HEK293 (cell line): ENCODE data around the gene RHOF.

Source experiments
- CTCF ChIA-PET: fragments of 350-600 bp; formaldehyde crosslinking; extraction: SDS; loops from one replicate; lab custom pipeline; 2021; ENCODE audit warnings: antibody characterized with exemption; lab: Yijun Ruan, JAX
- POLR2A ChIA-PET: fragments of 300-600 bp; formaldehyde crosslinking; extraction: SDS; loops from one replicate; lab custom pipeline; 2020; ENCODE audit warnings: antibody characterized with exemption, inconsistent platforms; lab: Yijun Ruan, JAX
- H3K27ac ChIP-seq: fragments of 200-500 bp; sonication (Bioruptor generic); 2 replicates; pipeline ENCODE4 v1.5.1; 2014; ENCODE audit warnings: low read depth, low read length, control low read depth, inconsistent platforms; ENCODE audit errors: extremely low read depth
- H3K36me3 ChIP-seq, 2 experiments: fragments of 200-500 bp in 1 of 2; sonication (Bioruptor generic) in 1 of 2; 1 replicate in 1 of 2; 2 replicates in 1 of 2; pipeline ENCODE4 v1.5.1; 2014 to 2017; ENCODE audit warnings: inconsistent platforms in 2 of 2, low read length in 2 of 2; ENCODE audit not compliant: control insufficient read depth in 2 of 2, insufficient read depth in 1 of 2
- H3K4me1 ChIP-seq: fragments of 200-500 bp; sonication (Bioruptor generic); 2 replicates; pipeline ENCODE4 v1.5.1; 2014; ENCODE audit warnings: mild to moderate bottlenecking, low read length, inconsistent platforms; ENCODE audit not compliant: control insufficient read depth, insufficient read depth
- H3K4me3 ChIP-seq: 2 replicates; pipeline ENCODE4 v1.5.1; 2011; ENCODE audit warnings: low read depth, mild to moderate bottlenecking, control low read depth, low read length, moderate library complexity
- H3K9me3 ChIP-seq: fragments of 200-500 bp; sonication (Bioruptor generic); 2 replicates; pipeline ENCODE4 v1.5.1; 2014; ENCODE audit warnings: low read depth, low read length, inconsistent platforms; ENCODE audit not compliant: control insufficient read depth, insufficient read depth
- GLIS1 ChIP-seq: fragments of 450-650 bp; formaldehyde crosslinking; IDR thresholded peaks from 2 replicates; pipeline ENCODE4 v1.5.1; 2016; ENCODE audit warnings: missing biosample characterization, missing genetic modification characterization
- GLIS2 ChIP-seq: fragments of 450-650 bp; formaldehyde crosslinking; IDR thresholded peaks from 2 replicates; pipeline ENCODE4 v1.5.1; 2016; ENCODE audit warnings: missing biosample characterization, missing genetic modification characterization
- KLF17 ChIP-seq: fragments of 450-650 bp; formaldehyde crosslinking; IDR thresholded peaks from 2 replicates; pipeline ENCODE4 v1.5.1; 2016; ENCODE audit warnings: missing biosample characterization, missing genetic modification characterization
- KLF8 ChIP-seq: fragments of 450-650 bp; formaldehyde crosslinking; IDR thresholded peaks from 2 replicates; pipeline ENCODE4 v1.5.1; 2016; ENCODE audit warnings: missing biosample characterization, missing genetic modification characterization
- SCRT2 ChIP-seq: fragments of 450-650 bp; formaldehyde crosslinking; IDR thresholded peaks from 2 replicates; pipeline ENCODE4 v1.5.1; 2016; ENCODE audit warnings: missing biosample characterization, missing genetic modification characterization
- SETDB1 ChIP-seq: IDR thresholded peaks from one replicate; pipeline ENCODE4 v1.6.1; 2017; ENCODE audit warnings: mild to moderate bottlenecking, low read length, moderate library complexity, mixed read lengths; ENCODE audit not compliant: insufficient read length
- ZBTB49 ChIP-seq: fragments of 450-650 bp; formaldehyde crosslinking; IDR thresholded peaks from 2 replicates; pipeline ENCODE4 v1.5.1; 2016; ENCODE audit warnings: missing biosample characterization, missing genetic modification characterization, low read depth
- ZIC2 ChIP-seq: fragments of 450-650 bp; formaldehyde crosslinking; IDR thresholded peaks from 2 replicates; pipeline ENCODE4 v1.5.1; 2016; ENCODE audit warnings: missing biosample characterization, missing genetic modification characterization
- ZNF114 ChIP-seq: fragments of 450-650 bp; formaldehyde crosslinking; IDR thresholded peaks from 2 replicates; pipeline ENCODE4 v1.5.0; 2017; ENCODE audit warnings: missing biosample characterization, missing genetic modification characterization
- ZNF169 ChIP-seq: fragments of 450-650 bp; formaldehyde crosslinking; IDR thresholded peaks from 2 replicates; pipeline ENCODE4 v1.5.1; 2016; ENCODE audit warnings: missing biosample characterization, missing genetic modification characterization
- ZNF398 ChIP-seq: fragments of 450-650 bp; formaldehyde crosslinking; IDR thresholded peaks from 2 replicates; pipeline ENCODE4 v1.5.1; 2017; ENCODE audit warnings: missing biosample characterization, missing genetic modification characterization
- ZNF473 ChIP-seq: fragments of 450-650 bp; formaldehyde crosslinking; IDR thresholded peaks from 2 replicates; pipeline ENCODE4 v1.5.1; 2017; ENCODE audit warnings: missing biosample characterization, missing genetic modification characterization
- ZNF624 ChIP-seq: fragments of 450-650 bp; formaldehyde crosslinking; IDR thresholded peaks from 2 replicates; pipeline ENCODE4 v1.5.1; 2017; ENCODE audit warnings: missing biosample characterization, missing genetic modification characterization
- TF ChIP-seq, protein P1 (sequence below): fragments of 450-650 bp; formaldehyde crosslinking; IDR thresholded peaks from 2 replicates; pipeline ENCODE4 v1.5.1; 2016; ENCODE audit warnings: missing biosample characterization, missing genetic modification characterization
- TF ChIP-seq, protein P2 (sequence below): fragments of 450-650 bp; formaldehyde crosslinking; IDR thresholded peaks from 2 replicates; pipeline ENCODE4 v1.5.1; 2016; ENCODE audit warnings: missing biosample characterization, missing genetic modification characterization
- TF ChIP-seq, protein P3 (sequence below): fragments of 450-650 bp; formaldehyde crosslinking; IDR thresholded peaks from 2 replicates; pipeline ENCODE4 v1.5.1; 2016; ENCODE audit warnings: missing biosample characterization, missing genetic modification characterization
- TF ChIP-seq, protein P4 (sequence below): fragments of 450-650 bp; formaldehyde crosslinking; IDR thresholded peaks from 2 replicates; pipeline ENCODE4 v1.5.1; 2016; ENCODE audit warnings: missing biosample characterization, missing genetic modification characterization

The RHOF gene

GRCh38 chr12:121806009-121806545 is 12.6 kb upstream of the RHOF start:
- H3K36me3 ChIP-seq: peaks cover 9 to 46% of the 10 kb centered on the region in 2 experiments; a peak in 2 of 3 replicates
- CTCF ChIA-PET: interaction anchor here (0.6 to 15.1 kb wide), 3 partner anchors 11 to 121 kb away, joined by 4 to 393 read pairs (median 5); partner anchors contain the start of gene RHOF
- peak overlapping the region; percentile 35 for H3K4me3 ChIP-seq
- no peak for TF ChIP-seq SETDB1
- peak; percentile 58 for TF ChIP-seq ZIC2 (tag by site-specific recombination)
- TF ChIP-seq, protein P1, sequence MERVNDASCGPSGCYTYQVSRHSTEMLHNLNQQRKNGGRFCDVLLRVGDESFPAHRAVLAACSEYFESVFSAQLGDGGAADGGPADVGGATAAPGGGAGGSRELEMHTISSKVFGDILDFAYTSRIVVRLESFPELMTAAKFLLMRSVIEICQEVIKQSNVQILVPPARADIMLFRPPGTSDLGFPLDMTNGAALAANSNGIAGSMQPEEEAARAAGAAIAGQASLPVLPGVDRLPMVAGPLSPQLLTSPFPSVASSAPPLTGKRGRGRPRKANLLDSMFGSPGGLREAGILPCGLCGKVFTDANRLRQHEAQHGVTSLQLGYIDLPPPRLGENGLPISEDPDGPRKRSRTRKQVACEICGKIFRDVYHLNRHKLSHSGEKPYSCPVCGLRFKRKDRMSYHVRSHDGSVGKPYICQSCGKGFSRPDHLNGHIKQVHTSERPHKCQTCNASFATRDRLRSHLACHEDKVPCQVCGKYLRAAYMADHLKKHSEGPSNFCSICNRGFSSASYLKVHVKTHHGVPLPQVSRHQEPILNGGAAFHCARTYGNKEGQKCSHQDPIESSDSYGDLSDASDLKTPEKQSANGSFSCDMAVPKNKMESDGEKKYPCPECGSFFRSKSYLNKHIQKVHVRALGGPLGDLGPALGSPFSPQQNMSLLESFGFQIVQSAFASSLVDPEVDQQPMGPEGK (tag by site-specific recombination): peak; percentile 53; the same call in 1 of the 2 replicates
- no peak for TF ChIP-seq ZBTB49 (tag by site-specific recombination)
- no peak for TF ChIP-seq SCRT2
- TF ChIP-seq ZNF114 (tag by site-specific recombination): no peak
- TF ChIP-seq, protein P2, sequence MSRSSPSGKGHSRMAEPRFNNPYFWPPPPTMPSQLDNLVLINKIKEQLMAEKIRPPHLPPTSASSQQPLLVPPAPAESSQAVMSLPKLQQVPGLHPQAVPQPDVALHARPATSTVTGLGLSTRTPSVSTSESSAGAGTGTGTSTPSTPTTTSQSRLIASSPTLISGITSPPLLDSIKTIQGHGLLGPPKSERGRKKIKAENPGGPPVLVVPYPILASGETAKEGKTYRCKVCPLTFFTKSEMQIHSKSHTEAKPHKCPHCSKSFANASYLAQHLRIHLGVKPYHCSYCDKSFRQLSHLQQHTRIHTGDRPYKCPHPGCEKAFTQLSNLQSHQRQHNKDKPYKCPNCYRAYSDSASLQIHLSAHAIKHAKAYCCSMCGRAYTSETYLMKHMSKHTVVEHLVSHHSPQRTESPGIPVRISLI: no peak
- no peak for TF ChIP-seq KLF8 (tag by site-specific recombination)
- TF ChIP-seq ZNF473: no peak
- TF ChIP-seq GLIS2 (tag by site-specific recombination): peak; percentile 90
- TF ChIP-seq, protein P3, sequence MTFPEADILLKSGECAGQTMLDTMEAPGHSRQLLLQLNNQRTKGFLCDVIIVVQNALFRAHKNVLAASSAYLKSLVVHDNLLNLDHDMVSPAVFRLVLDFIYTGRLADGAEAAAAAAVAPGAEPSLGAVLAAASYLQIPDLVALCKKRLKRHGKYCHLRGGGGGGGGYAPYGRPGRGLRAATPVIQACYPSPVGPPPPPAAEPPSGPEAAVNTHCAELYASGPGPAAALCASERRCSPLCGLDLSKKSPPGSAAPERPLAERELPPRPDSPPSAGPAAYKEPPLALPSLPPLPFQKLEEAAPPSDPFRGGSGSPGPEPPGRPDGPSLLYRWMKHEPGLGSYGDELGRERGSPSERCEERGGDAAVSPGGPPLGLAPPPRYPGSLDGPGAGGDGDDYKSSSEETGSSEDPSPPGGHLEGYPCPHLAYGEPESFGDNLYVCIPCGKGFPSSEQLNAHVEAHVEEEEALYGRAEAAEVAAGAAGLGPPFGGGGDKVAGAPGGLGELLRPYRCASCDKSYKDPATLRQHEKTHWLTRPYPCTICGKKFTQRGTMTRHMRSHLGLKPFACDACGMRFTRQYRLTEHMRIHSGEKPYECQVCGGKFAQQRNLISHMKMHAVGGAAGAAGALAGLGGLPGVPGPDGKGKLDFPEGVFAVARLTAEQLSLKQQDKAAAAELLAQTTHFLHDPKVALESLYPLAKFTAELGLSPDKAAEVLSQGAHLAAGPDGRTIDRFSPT (tag by site-specific recombination): peak; percentile 68; the same call in 1 of the 2 replicates
- TF ChIP-seq ZNF624: no peak
- peak; percentile 92 for TF ChIP-seq GLIS1 (tag by site-specific recombination)
- TF ChIP-seq ZNF398 (tag by site-specific recombination): peak; percentile 86
- no peak for TF ChIP-seq ZNF169
- TF ChIP-seq, protein P4, sequence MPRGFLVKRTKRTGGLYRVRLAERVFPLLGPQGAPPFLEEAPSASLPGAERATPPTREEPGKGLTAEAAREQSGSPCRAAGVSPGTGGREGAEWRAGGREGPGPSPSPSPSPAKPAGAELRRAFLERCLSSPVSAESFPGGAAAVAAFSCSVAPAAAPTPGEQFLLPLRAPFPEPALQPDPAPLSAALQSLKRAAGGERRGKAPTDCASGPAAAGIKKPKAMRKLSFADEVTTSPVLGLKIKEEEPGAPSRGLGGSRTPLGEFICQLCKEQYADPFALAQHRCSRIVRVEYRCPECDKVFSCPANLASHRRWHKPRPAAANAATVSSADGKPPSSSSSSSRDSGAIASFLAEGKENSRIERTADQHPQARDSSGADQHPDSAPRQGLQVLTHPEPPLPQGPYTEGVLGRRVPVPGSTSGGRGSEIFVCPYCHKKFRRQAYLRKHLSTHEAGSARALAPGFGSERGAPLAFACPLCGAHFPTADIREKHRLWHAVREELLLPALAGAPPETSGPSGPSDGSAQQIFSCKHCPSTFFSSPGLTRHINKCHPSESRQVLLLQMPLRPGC: no peak
- no peak for TF ChIP-seq KLF17 (tag by site-specific recombination)
- H3K4me1 ChIP-seq: peaks cover 10% of the 10 kb centered on the region
- H3K27ac ChIP-seq: peak overlapping the region; percentile 25
- no peaks in the 10 kb centered on the region for H3K9me3 ChIP-seq
- POLR2A ChIA-PET: interaction anchor here (0.6 to 7.5 kb wide), 5 partner anchors 9 to 86 kb away, joined by 3 to 165 read pairs (median 3); partner anchors contain the start of genes PSMD9 and RHOF
